A549 (cell line): ENCODE measurements around the gene HRH4. TPM values are rescaled to one million over a fixed set of nuclear protein-coding genes. Genes with fewer than 3 reads are reported as not detected.

Experiments
- ATAC-seq, 2 experiments: fragments of 200-7000 bp in 1 of 2; fragments of >200 bp in 1 of 2; cut with Nextera tagmentation in 1 of 2; cut with Tn5 transposase in 1 of 2; 3 replicates each; pipeline versions ENCODE4 v1.8.0 to v1.9.1; 2018 to 2020; ENCODE audit warnings: mild to moderate bottlenecking in 1 of 2, moderate library complexity in 1 of 2
- CTCF ChIA-PET: fragments of 300-600 bp; sonication (Branson Sonifier 250); formaldehyde crosslinking; extraction: SDS; loops from one replicate; lab custom pipeline; 2021; ENCODE audit warnings: antibody characterized with exemption, inconsistent platforms; lab: Yijun Ruan, JAX
- POLR2A ChIA-PET: fragments of 350-600 bp; formaldehyde crosslinking; extraction: SDS; loops from one replicate; lab custom pipeline; 2021; ENCODE audit warnings: antibody characterized with exemption, inconsistent platforms; lab: Yijun Ruan, JAX
- DNase-seq, 2 experiments: peaks; one replicate each; pipeline versions ENCODE4 v3.0.0 to v3.0.0-alpha.2; 2011 to 2016; ENCODE audit warnings: low read depth in 1 of 2, low spot score in 1 of 2
- FAIRE-seq: peaks from 2 replicates; lab custom pipeline; 2011; peaks lifted over from hg19 to GRCh38; lab: Jason Lieb, UNC
- H3K27ac ChIP-seq, 2 experiments: fragments of >200 bp; sonication (Bioruptor Twin); formaldehyde crosslinking; 3 replicates each; pipeline ENCODE4 v1.5.1; 2016 to 2017
- H3K4me1 ChIP-seq: fragments of >200 bp; sonication (Bioruptor Twin); formaldehyde crosslinking; 3 replicates; pipeline ENCODE4 v1.6.1; 2016
- H3K4me2 ChIP-seq: fragments of >200 bp; sonication (Bioruptor Twin); formaldehyde crosslinking; 3 replicates; pipeline ENCODE4 v1.6.1; 2016
- H3K4me3 ChIP-seq: fragments of >200 bp; sonication (Bioruptor Twin); formaldehyde crosslinking; 3 replicates; pipeline ENCODE4 v1.5.1; 2016
- H3K9me3 ChIP-seq: fragments of >200 bp; sonication (Bioruptor Twin); formaldehyde crosslinking; 3 replicates; pipeline ENCODE4 v1.6.1; 2016
- BHLHE40 ChIP-seq: IDR thresholded peaks from 2 replicates; pipeline ENCODE4 v1.6.1; 2012; ENCODE audit warnings: low read depth, low read length, inconsistent platforms
- EHMT2 ChIP-seq: fragments of 200-600 bp; sonication (generic); IDR thresholded peaks from 2 replicates; pipeline ENCODE4 v1.6.1; 2016; ENCODE audit warnings: antibody characterized with exemption, low read depth, mild to moderate bottlenecking, moderate library complexity
- GATA3 ChIP-seq: IDR thresholded peaks from 2 replicates; pipeline ENCODE4 v1.6.1; 2012; ENCODE audit warnings: borderline replicate concordance
- HEYL ChIP-seq: fragments of 250-450 bp; sonication (Bioruptor Pico); IDR thresholded peaks from 2 replicates; pipeline ENCODE4 v1.8.0; 2021; ENCODE audit warnings: mild to moderate bottlenecking, moderate library complexity
- HOXB13 ChIP-seq: fragments of 250-450 bp; sonication (Bioruptor Pico); IDR thresholded peaks from 2 replicates; pipeline ENCODE4 v1.5.0; 2020; ENCODE audit warnings: low read depth, mild to moderate bottlenecking, moderate library complexity
- JUN ChIP-seq, 2 experiments: fragments of >200 bp; sonication (Bioruptor Twin); formaldehyde crosslinking; IDR thresholded peaks; 2 replicates in 1 of 2; 3 replicates in 1 of 2; pipeline ENCODE4 v1.6.1; 2016 to 2017
- MAFK ChIP-seq: fragments of 450-650 bp; IDR thresholded peaks from 2 replicates; pipeline ENCODE4 v1.6.1; 2014; ENCODE audit not compliant: partially characterized antibody
- MAZ ChIP-seq: fragments of 150-350 bp; IDR thresholded peaks from 2 replicates; pipeline ENCODE4 v1.6.1; 2014; ENCODE audit warnings: antibody characterized with exemption, low read depth, low read length, borderline replicate concordance
- NPAS2 ChIP-seq: fragments of 250-450 bp; sonication (Bioruptor Pico); IDR thresholded peaks from 2 replicates; pipeline ENCODE4 v1.8.0; 2022; ENCODE audit warnings: mild to moderate bottlenecking, moderate library complexity, borderline replicate concordance
- NR3C1 ChIP-seq: fragments of >200 bp; sonication (Bioruptor Twin); formaldehyde crosslinking; IDR thresholded peaks from 3 replicates; pipeline ENCODE4 v1.6.1; 2017
- POLR2A ChIP-seq: IDR thresholded peaks from 2 replicates; pipeline ENCODE4 v1.6.1; 2012; ENCODE audit warnings: mild to moderate bottlenecking, low read length
- RAD21 ChIP-seq, 2 experiments: fragments of >200 bp in 1 of 2; sonication (Bioruptor Twin) in 1 of 2; formaldehyde crosslinking in 1 of 2; IDR thresholded peaks in 1 of 2; conservative IDR thresholded peaks in 1 of 2; 2 replicates in 1 of 2; 3 replicates in 1 of 2; pipeline ENCODE4 v1.6.1; 2012 to 2018; ENCODE audit warnings: inconsistent platforms in 1 of 2
- RFX5 ChIP-seq: fragments of 450-650 bp; IDR thresholded peaks from 2 replicates; pipeline ENCODE4 v1.7.1; 2014; ENCODE audit warnings: antibody characterized with exemption, mild to moderate bottlenecking, moderate library complexity
- RNF2 ChIP-seq: fragments of 200-600 bp; sonication (generic); IDR thresholded peaks from 2 replicates; pipeline ENCODE4 v1.6.1; 2016; ENCODE audit warnings: low read depth, mild to moderate bottlenecking, antibody characterized with exemption, moderate library complexity, borderline replicate concordance
- TFCP2L1 ChIP-seq: fragments of 250-450 bp; sonication (Bioruptor Pico); IDR thresholded peaks from 2 replicates; pipeline ENCODE4 v1.5.0; 2021; ENCODE audit warnings: mild to moderate bottlenecking
- WGBS: methylation state at CpG from one replicate; pipeline ENCODE4 v1.1.6; 2017; ENCODE audit errors: missing lambda C conversion rate; 5-methylcytosine and 5-hydroxymethylcytosine counted together
- polyA plus RNA-seq, 4 experiments: library from polyadenylated mRNA; depleted of rRNA in 3 of 4; stranded (reverse); fragments of >200 nt; fragmentation: RNase III in 1 of 4; extraction: RNeasy Plus Mini Kit Qiagen cat#74134 plus additional on column Dnase treatment in 1 of 4; gene quantifications; 2 replicates in 3 of 4; 3 replicates in 1 of 4; pipeline ENCODE4 v1.2.3, GENCODE V29; 2011 to 2017
- TF ChIP-seq, protein P1 (sequence below): fragments of 250-450 bp; sonication (Bioruptor Pico); IDR thresholded peaks from 2 replicates; pipeline ENCODE4 v1.5.0; 2021; ENCODE audit warnings: mild to moderate bottlenecking, moderate library complexity, borderline replicate concordance
- TF ChIP-seq, protein P2 (sequence below): fragments of 250-450 bp; sonication (Bioruptor Pico); IDR thresholded peaks from 2 replicates; pipeline ENCODE4 v1.5.0; 2020; ENCODE audit warnings: low read depth, mild to moderate bottlenecking, moderate library complexity
- TF ChIP-seq, protein P3 (sequence below): IDR thresholded peaks from 2 replicates; pipeline ENCODE4 v1.6.1; 2012
- TF ChIP-seq, protein P4 (sequence below): fragments of >200 bp; sonication (Bioruptor Twin); formaldehyde crosslinking; IDR thresholded peaks from 2 replicates; pipeline ENCODE4 v1.6.1; 2016
- TF ChIP-seq, protein P5 (sequence below): fragments of 150-350 bp; IDR thresholded peaks from 2 replicates; pipeline ENCODE4 v1.6.1; 2014; ENCODE audit warnings: low read depth, mild to moderate bottlenecking, low read length
- TF ChIP-seq, protein P6 (sequence below): fragments of >200 bp; sonication (Bioruptor Twin); formaldehyde crosslinking; IDR thresholded peaks from 3 replicates; pipeline ENCODE4 v1.6.1; 2016

HRH4 gene
- polyA plus RNA-seq, 2 of the 4 experiments (the other 2 are of a cell fraction) = 0.04 to 0.08 TPM

DNA sequence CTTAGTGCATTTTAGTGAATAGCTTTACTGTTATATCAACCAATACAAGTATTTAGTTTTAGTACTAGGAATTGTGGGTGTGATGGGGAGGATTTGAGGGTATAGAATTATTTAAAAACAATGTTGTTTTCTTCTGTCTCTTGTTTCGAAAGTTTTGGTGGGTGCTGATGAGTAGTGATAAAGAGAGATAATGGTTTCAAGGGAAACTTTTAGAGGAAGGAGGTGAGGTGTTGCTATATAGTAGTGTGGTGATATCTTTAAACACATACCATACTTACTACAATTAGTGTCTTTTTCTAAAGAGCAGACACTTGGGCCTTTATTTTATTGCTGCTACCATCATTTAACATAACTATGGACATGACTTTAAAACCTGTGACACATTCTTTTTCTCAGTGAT lies 23.5 kb upstream of the HRH4 start:
- Histone ChIP-seq H3K9me3 (no peaks in the 10 kb centered on the region), H3K4me1 (no peaks in the 10 kb centered on the region), H3K27ac (no peak overlapping the region), H3K4me2 (no peak overlapping the region), H3K4me3 (no peak overlapping the region)
- ChIA-PET CTCF (no interaction called here), POLR2A (no interaction called here)
- FAIRE-seq (no peak), DNase-seq (no peak), ATAC-seq (no peak)
- TF ChIP-seq RAD21 (conservative IDR thresholded peaks at IDR 0.05 in 1 of 2, IDR thresholded peaks at IDR 0.05 in 1 of 2) = no peak
- no peak for TF ChIP-seq JUN (IDR thresholded peaks at IDR 0.05)
- TF ChIP-seq, protein P1, sequence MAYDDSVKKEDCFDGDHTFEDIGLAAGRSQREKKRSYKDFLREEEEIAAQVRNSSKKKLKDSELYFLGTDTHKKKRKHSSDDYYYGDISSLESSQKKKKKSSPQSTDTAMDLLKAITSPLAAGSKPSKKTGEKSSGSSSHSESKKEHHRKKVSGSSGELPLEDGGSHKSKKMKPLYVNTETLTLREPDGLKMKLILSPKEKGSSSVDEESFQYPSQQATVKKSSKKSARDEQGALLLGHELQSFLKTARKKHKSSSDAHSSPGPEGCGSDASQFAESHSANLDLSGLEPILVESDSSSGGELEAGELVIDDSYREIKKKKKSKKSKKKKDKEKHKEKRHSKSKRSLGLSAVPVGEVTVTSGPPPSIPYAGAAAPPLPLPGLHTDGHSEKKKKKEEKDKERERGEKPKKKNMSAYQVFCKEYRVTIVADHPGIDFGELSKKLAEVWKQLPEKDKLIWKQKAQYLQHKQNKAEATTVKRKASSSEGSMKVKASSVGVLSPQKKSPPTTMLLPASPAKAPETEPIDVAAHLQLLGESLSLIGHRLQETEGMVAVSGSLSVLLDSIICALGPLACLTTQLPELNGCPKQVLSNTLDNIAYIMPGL (CRISPR knock-in tag) = no peak
- WGBS = 92% methylated on average over 1 of the region's 1 CpG

DNA sequence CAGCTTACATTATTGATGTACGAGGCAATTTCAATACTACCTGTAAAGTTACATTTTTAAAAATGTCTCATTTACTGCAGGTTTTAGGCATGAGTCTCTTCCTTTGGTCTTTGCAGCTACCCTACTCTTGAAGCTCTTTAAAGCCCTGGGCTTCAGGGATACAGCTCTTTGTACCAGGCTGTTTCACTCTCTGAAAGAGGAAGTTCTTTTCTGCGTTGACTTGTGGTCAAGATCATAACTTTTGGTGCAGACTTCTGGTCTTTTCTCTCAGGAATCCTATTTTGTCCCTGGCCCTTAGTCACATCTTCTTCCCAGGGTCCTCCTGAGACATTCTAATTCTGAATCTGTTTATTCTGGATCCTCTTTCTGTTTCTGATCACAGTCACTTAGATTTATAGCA lies 16.6 kb upstream of the HRH4 start:
- FAIRE-seq (no peak), DNase-seq (no peak), ATAC-seq (no peak)
- POLR2A ChIA-PET = no interaction called here
- CTCF ChIA-PET = interaction anchor here (1.2 to 1.4 kb wide), 2 partner anchors 10 to 45 kb away, joined by 3 to 4 read pairs; no protein-coding TSS in a partner anchor
- TF ChIP-seq, protein P2, sequence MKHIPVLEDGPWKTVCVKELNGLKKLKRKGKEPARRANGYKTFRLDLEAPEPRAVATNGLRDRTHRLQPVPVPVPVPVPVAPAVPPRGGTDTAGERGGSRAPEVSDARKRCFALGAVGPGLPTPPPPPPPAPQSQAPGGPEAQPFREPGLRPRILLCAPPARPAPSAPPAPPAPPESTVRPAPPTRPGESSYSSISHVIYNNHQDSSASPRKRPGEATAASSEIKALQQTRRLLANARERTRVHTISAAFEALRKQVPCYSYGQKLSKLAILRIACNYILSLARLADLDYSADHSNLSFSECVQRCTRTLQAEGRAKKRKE = no peak
- TF ChIP-seq, protein P3, sequence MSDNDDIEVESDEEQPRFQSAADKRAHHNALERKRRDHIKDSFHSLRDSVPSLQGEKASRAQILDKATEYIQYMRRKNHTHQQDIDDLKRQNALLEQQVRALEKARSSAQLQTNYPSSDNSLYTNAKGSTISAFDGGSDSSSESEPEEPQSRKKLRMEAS = no peak
- TF ChIP-seq, protein P4, sequence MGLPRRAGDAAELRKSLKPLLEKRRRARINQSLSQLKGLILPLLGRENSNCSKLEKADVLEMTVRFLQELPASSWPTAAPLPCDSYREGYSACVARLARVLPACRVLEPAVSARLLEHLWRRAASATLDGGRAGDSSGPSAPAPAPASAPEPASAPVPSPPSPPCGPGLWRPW = no peak
- TF ChIP-seq NR3C1 = no peak
- no peak for TF ChIP-seq BHLHE40
- no peak for TF ChIP-seq TFCP2L1
- no peak for TF ChIP-seq NPAS2 (CRISPR knock-in tag)
- TF ChIP-seq MAZ = no peak
- TF ChIP-seq RFX5 = no peak
- no peak for TF ChIP-seq EHMT2
- no peak for TF ChIP-seq HEYL (CRISPR knock-in tag)
- TF ChIP-seq MAFK = no peak
- no peak for TF ChIP-seq HOXB13 (CRISPR knock-in tag)
- TF ChIP-seq, protein P5, sequence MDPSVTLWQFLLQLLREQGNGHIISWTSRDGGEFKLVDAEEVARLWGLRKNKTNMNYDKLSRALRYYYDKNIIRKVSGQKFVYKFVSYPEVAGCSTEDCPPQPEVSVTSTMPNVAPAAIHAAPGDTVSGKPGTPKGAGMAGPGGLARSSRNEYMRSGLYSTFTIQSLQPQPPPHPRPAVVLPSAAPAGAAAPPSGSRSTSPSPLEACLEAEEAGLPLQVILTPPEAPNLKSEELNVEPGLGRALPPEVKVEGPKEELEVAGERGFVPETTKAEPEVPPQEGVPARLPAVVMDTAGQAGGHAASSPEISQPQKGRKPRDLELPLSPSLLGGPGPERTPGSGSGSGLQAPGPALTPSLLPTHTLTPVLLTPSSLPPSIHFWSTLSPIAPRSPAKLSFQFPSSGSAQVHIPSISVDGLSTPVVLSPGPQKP = no peak
- no peak for TF ChIP-seq GATA3
- TF ChIP-seq RNF2 = no peak
- no peak for TF ChIP-seq POLR2A
- Histone ChIP-seq H3K4me1 (no peaks in the 10 kb centered on the region), H3K9me3 (no peaks in the 10 kb centered on the region), H3K4me3 (no peak overlapping the region), H3K4me2 (no peak overlapping the region), H3K27ac (no peak overlapping the region)
- 94% methylated on average over 2 of the region's 2 CpGs for WGBS

DNA sequence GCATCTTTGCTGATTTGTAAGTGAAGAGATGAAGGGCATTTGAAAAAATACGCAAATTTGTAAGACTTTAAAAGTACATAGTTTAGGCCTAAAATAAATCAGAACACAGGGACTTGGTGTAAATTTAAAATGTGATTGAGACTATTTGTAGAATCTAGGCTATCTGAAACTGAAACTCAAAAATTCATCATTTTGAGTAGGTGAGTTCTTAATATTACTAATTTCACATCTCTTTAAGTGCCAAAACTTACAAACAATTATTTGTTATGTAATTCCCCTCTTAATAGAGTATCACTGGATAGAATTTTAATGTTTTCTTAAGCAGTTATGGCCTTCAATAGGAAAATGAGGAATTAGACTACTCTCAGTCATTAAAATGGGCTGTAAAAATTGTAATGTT lies 14.0 kb upstream of the HRH4 start:
- FAIRE-seq (no peak), ATAC-seq (no peak)
- no peaks in the 10 kb centered on the region for H3K4me1 ChIP-seq
- CTCF ChIA-PET = interaction anchor here (0.6 to 0.8 kb wide), 3 partner anchors 14 to 281 kb away, joined by 3 read pairs; partner anchors contain the start of gene HRH4
- WGBS = 82% methylated on average over 1 of the region's 1 CpG
- H3K27ac ChIP-seq = no peak overlapping the region
- POLR2A ChIA-PET = interaction anchor here (1.1 kb wide), 1 partner anchor 20 kb away, joined by 3 read pairs; the partner anchor contains the start of gene IMPACT
- H3K4me3 ChIP-seq = no peak overlapping the region
- TF ChIP-seq, protein P6, sequence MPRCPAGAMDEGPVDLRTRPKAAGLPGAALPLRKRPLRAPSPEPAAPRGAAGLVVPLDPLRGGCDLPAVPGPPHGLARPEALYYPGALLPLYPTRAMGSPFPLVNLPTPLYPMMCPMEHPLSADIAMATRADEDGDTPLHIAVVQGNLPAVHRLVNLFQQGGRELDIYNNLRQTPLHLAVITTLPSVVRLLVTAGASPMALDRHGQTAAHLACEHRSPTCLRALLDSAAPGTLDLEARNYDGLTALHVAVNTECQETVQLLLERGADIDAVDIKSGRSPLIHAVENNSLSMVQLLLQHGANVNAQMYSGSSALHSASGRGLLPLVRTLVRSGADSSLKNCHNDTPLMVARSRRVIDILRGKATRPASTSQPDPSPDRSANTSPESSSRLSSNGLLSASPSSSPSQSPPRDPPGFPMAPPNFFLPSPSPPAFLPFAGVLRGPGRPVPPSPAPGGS = no peak
- TF ChIP-seq, all 56 proteins: peak for 0
- no peak overlapping the region for H3K4me2 ChIP-seq
- H3K9me3 ChIP-seq = no peaks in the 10 kb centered on the region
- no peak for DNase-seq
